RWPE1 (cell line): ENCODE measurements around the gene WASHC4.

Experiments used
- CTCF ChIA-PET: fragments of 350-600 bp; sonication (Branson Sonifier 250); formaldehyde crosslinking; extraction: SDS; loops from one replicate; lab custom pipeline; 2021; lab: Yijun Ruan, JAX
- POLR2A ChIA-PET: fragments of 400-600 bp; formaldehyde crosslinking; extraction: SDS; loops from one replicate; lab custom pipeline; 2020; ENCODE audit warnings: antibody characterized with exemption; ENCODE audit not compliant: low non-redundant PET; lab: Yijun Ruan, JAX
- DNase-seq: peaks from one replicate; pipeline ENCODE4 v3.0.0; 2012; ENCODE audit warnings: low spot score
- H3K27ac ChIP-seq: fragments of 450-650 bp; 2 replicates; pipeline ENCODE4 v1.5.1; 2017
- TF ChIP-seq, protein P1 (sequence below): fragments of 450-650 bp; conservative IDR thresholded peaks from 2 replicates; pipeline ENCODE4 v1.5.1; 2017; ENCODE audit warnings: low read depth, mild to moderate bottlenecking

WASHC4 gene, protein sequence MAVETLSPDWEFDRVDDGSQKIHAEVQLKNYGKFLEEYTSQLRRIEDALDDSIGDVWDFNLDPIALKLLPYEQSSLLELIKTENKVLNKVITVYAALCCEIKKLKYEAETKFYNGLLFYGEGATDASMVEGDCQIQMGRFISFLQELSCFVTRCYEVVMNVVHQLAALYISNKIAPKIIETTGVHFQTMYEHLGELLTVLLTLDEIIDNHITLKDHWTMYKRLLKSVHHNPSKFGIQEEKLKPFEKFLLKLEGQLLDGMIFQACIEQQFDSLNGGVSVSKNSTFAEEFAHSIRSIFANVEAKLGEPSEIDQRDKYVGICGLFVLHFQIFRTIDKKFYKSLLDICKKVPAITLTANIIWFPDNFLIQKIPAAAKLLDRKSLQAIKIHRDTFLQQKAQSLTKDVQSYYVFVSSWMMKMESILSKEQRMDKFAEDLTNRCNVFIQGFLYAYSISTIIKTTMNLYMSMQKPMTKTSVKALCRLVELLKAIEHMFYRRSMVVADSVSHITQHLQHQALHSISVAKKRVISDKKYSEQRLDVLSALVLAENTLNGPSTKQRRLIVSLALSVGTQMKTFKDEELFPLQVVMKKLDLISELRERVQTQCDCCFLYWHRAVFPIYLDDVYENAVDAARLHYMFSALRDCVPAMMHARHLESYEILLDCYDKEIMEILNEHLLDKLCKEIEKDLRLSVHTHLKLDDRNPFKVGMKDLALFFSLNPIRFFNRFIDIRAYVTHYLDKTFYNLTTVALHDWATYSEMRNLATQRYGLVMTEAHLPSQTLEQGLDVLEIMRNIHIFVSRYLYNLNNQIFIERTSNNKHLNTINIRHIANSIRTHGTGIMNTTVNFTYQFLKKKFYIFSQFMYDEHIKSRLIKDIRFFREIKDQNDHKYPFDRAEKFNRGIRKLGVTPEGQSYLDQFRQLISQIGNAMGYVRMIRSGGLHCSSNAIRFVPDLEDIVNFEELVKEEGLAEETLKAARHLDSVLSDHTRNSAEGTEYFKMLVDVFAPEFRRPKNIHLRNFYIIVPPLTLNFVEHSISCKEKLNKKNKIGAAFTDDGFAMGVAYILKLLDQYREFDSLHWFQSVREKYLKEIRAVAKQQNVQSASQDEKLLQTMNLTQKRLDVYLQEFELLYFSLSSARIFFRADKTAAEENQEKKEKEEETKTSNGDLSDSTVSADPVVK

DNA sequence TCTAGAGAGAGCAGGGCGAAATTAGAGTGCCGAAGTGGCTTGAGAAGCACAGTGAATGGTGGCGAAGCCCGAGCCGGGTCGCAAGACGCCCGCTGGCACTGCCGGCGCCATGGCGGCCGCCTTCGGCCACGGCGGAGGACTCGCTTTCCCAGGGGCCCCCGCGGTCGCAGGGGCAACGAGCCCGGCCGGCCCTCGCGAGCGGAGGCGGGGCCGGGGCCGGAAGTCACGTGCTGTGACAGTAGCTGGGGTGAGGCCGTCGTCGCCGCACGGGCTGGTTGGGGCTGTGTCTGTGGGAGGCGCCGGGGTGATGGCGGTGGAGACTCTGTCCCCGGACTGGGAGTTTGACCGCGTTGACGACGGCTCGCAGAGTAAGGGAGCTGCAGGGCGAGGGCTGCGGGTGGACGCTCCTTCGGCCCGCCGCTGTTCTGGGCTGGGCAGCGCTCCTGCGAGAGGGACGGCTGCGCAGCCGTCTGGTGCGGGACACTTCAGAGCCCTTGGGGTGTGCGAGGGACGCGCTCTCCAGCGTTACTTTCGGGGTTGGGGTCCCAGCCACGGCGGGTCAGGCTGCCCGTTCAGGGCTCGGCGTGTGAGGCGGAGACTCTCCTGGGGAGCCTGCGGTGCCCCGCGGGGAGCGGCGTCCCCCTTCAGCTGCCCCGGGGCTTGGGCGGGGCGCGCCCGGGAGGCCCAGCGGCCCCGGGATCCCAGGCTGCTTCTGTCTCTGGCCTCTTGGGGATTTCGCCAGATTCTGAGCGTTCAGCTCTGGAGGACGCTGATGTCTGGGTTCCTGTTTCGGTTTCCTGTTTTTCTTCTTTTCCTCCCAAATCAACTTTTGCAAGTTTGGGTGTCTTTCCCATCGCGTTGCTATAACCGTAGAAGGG, at the start of gene WASHC4:
Gene WASHC4, plus strand, starts transcription at position 238 of the 878 bp plus-strand sequence. Its CDS starts 70 bp downstream, at position 308.
- peak within 1 kb of the TSS; percentile 97 for H3K27ac ChIP-seq
- ChIA-PET CTCF (interaction anchor here (0.7 kb wide), 1 partner anchor 1049 kb away, joined by 4 read pairs; no protein-coding TSS in a partner anchor), POLR2A (interaction anchor here (0.8 kb wide), 1 partner anchor 1151 kb away, joined by 3 read pairs; a partner anchor contains a TSS)
- TF ChIP-seq, protein P1, sequence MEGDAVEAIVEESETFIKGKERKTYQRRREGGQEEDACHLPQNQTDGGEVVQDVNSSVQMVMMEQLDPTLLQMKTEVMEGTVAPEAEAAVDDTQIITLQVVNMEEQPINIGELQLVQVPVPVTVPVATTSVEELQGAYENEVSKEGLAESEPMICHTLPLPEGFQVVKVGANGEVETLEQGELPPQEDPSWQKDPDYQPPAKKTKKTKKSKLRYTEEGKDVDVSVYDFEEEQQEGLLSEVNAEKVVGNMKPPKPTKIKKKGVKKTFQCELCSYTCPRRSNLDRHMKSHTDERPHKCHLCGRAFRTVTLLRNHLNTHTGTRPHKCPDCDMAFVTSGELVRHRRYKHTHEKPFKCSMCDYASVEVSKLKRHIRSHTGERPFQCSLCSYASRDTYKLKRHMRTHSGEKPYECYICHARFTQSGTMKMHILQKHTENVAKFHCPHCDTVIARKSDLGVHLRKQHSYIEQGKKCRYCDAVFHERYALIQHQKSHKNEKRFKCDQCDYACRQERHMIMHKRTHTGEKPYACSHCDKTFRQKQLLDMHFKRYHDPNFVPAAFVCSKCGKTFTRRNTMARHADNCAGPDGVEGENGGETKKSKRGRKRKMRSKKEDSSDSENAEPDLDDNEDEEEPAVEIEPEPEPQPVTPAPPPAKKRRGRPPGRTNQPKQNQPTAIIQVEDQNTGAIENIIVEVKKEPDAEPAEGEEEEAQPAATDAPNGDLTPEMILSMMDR: no peak
- peak; percentile 96 for DNase-seq

DNA sequence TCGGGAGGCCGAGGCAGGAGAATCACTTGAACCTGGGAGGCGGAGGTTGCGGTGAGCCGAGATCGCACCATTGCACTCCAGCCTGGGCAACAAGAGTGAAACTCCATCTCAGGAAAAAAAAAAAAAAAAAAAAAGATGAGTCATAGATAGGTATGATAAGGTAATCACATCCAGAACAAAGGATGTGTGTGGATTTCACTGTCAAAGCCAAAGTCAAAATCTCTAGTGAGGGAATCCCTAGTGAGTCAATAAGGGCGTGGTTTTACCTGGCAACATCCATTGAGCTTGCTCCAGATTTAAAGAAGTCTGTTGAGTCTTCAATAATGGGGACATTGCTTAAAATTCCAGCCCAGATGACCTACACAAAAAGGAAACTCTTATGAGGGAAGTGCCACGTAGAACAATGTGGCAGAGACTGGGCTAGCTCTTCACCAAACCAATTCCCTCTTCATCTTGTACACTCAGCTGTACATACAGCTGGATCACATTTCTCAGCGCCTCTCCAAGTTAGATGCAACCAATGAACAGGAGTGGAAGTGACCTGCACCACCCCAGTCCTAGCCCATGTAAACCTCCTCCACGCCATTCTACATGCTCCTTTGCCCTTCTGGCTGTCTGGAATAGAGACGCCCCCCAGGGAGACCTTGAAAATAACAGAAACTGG, 46.7 kb upstream of the WASHC4 start:
- TF ChIP-seq, protein P1: no peak
- no peak overlapping the region for H3K27ac ChIP-seq
- peak; percentile 60 for DNase-seq
- POLR2A ChIA-PET: interaction anchor here (0.7 kb wide), 1 partner anchor 678 kb away, joined by 6 read pairs; no protein-coding TSS in a partner anchor
- CTCF ChIA-PET: no interaction called here

DNA sequence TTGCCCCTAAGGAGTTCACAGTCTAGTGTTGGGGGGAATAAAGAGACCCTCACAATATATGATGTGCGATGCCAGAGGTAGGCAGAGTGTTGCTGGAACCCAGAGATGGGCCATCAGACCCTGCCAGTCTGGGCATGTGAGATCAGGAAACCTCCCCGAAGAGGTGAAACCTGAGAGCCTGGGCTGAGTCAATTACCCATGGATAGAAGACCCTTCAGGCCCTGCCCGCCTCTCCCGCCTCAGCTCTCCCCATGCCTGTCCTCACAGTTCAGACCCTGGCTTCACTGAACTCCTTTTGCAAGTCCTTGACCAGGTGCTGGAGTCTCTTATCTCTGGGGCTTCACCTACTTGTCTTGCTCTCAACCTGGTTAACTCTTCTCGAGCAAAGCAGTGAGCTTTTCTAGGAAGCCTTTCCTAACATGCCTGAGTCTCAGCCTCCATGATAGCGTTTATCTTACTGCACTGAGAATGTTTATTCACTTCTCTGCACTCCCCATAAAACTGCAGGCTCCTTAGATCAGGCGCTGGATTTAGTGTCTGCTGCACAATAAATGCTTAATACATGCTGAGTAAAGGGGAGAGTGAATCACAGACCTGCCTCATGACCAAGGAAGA, 42.9 kb upstream of the WASHC4 start:
- TF ChIP-seq, protein P1: no peak
- H3K27ac ChIP-seq: no peak overlapping the region
- peak; percentile 26 for DNase-seq
- ChIA-PET POLR2A (no interaction called here), CTCF (no interaction called here)

DNA sequence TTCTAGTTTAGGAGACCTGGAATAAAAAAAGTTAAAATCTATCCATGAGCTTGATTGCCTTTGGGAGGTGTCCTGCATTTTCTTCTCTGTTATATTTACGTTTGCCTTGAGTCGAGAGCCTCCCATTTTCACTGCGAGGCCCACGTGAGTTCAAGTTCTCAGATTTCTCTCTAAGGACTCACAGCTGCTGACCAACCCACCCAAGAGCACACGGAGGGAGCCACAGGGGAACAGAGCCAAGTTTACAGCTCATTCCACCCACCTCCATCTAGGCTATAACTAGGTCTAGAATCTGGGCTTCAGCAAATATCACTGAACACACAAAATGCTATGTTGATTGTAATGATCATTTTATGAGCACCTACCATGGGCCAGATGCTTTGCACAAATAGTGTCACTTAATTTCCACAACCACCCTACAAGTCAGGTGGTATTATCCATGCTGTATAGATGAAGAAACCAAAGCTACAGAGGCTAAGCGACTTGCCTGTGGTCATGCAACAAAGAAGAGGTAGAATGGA, 40.0 kb upstream of the WASHC4 start:
- no peak for DNase-seq
- ChIA-PET POLR2A (no interaction called here), CTCF (no interaction called here)
- H3K27ac ChIP-seq: no peak overlapping the region
- TF ChIP-seq, protein P1: no peak
